H1 (cell line): ENCODE data around the gene FLT4. TPM values are rescaled to one million over a fixed set of nuclear protein-coding genes. Genes with fewer than 3 reads are reported as not detected.

Experiments
- CTCF ChIP-seq, 3 experiments: IDR thresholded peaks; 1 replicate in 2 of 3; 2 replicates in 1 of 3; pipeline versions ENCODE4 v1.5.1 to v1.6.1; 2011; ENCODE audit warnings: low read length in 3 of 3, mild to moderate bottlenecking in 3 of 3, inconsistent platforms in 2 of 3, low read depth in 1 of 3, moderate library complexity in 1 of 3; ENCODE audit not compliant: insufficient read depth in 1 of 3; ENCODE audit errors: control extremely low read depth in 1 of 3
- polyA plus RNA-seq, 7 experiments: library from polyadenylated mRNA; depleted of rRNA in 3 of 7; stranded (reverse) in 5 of 7; unstranded in 2 of 7; fragments of >200 nt in 5 of 7; fragments of 200-250 nt in 2 of 7; gene quantifications; 1 replicate in 5 of 7; 2 replicates in 1 of 7; 4 replicates in 1 of 7; pipeline versions ENCODE4 v1.2.1 to v1.2.3, GENCODE V29; 2011 to 2013; ENCODE audit warnings: missing spikeins in 2 of 7, mixed read lengths in 2 of 7
- total RNA-seq: library from RNA; stranded (reverse); fragmentation: NEBNext Ultra II Directional; extraction: Animal tissue kit (Norgen Biotek cat#: 25700); gene quantifications from 2 replicates; pipeline ENCODE4 v1.2.1, GENCODE V29; 2021

FLT4 gene
- total and polyA plus RNA-seq, 2 of the 8 experiments (the other 6 are each of a cell fraction or from before 2014, with no cell fraction given), result 6.5 to 7.7 TPM

GRCh38 chr5:180631549-180632383, 17.6 kb downstream of the FLT4 start (continued):
- no peak for TF ChIP-seq CTCF (IDR thresholded peaks at IDR 0.05; ENCODE audit: control extremely low read depth in 1 of 3, insufficient read depth in 1 of 3, low read depth in 1 of 3, low read length in 3 of 3)
